Mesenchymal stem cell (in vitro differentiated cells and primary cell): ENCODE data around the gene LRRN4. TPM values are rescaled to one million over a fixed set of nuclear protein-coding genes. Genes with fewer than 3 reads are reported as not detected.

Experiments used
- DNase-seq: peaks from one replicate; pipeline ENCODE4 v3.0.0-alpha.2; 2013
- H2AFZ ChIP-seq: one replicate; pipeline ENCODE4 v1.6.1; 2013; ENCODE audit warnings: low read depth, mild to moderate bottlenecking, control low read depth, inconsistent platforms, low read length, moderate library complexity
- H2AK5ac ChIP-seq: 2 replicates; pipeline ENCODE4 v1.6.1; 2013; ENCODE audit warnings: low read length, moderate library complexity, mild to moderate bottlenecking, inconsistent platforms; ENCODE audit not compliant: severe bottlenecking
- H2BK120ac ChIP-seq: one replicate; pipeline ENCODE4 v1.6.1; 2013; ENCODE audit warnings: low read depth, mild to moderate bottlenecking, inconsistent platforms, low read length, moderate library complexity
- H2BK12ac ChIP-seq, 2 experiments: one replicate each; pipeline ENCODE4 v1.6.1; 2013; ENCODE audit warnings: inconsistent platforms in 2 of 2, low read length in 2 of 2, mild to moderate bottlenecking in 2 of 2, moderate library complexity in 2 of 2, control low read depth in 1 of 2
- H2BK15ac ChIP-seq: one replicate; pipeline ENCODE4 v1.6.1; 2013; ENCODE audit warnings: mild to moderate bottlenecking, low read depth, inconsistent platforms; ENCODE audit not compliant: poor library complexity, severe bottlenecking
- H2BK5ac ChIP-seq: 2 replicates; pipeline ENCODE4 v1.6.1; 2013; ENCODE audit warnings: low read depth, mild to moderate bottlenecking, low read length, control low read depth, inconsistent platforms; ENCODE audit not compliant: poor library complexity, severe bottlenecking
- H3K14ac ChIP-seq, 2 experiments: one replicate each; pipeline ENCODE4 v1.6.1; 2013; ENCODE audit warnings: inconsistent platforms in 2 of 2, low read length in 2 of 2, control low read depth in 1 of 2, mild to moderate bottlenecking in 1 of 2, moderate library complexity in 1 of 2
- H3K18ac ChIP-seq, 2 experiments: one replicate each; pipeline ENCODE4 v1.6.1; 2013; ENCODE audit warnings: inconsistent platforms in 2 of 2, low read length in 2 of 2, control low read depth in 1 of 2, low read depth in 1 of 2, mild to moderate bottlenecking in 1 of 2
- H3K23ac ChIP-seq, 2 experiments: one replicate each; pipeline ENCODE4 v1.6.1; 2013; ENCODE audit warnings: inconsistent platforms in 2 of 2, low read length in 2 of 2, mild to moderate bottlenecking in 2 of 2, moderate library complexity in 2 of 2, control low read depth in 1 of 2
- H3K27ac ChIP-seq: 2 replicates; pipeline ENCODE4 v1.5.1; 2013; ENCODE audit warnings: mild to moderate bottlenecking, moderate library complexity, low read length, control low read depth, inconsistent platforms; ENCODE audit not compliant: poor library complexity, severe bottlenecking
- H3K27me3 ChIP-seq, 2 experiments: 2 replicates each; pipeline versions ENCODE4 v1.6.1 to v1.7.0; 2013; ENCODE audit warnings: low read length in 2 of 2, mild to moderate bottlenecking in 2 of 2, moderate library complexity in 2 of 2, control low read depth in 1 of 2, inconsistent platforms in 1 of 2; ENCODE audit not compliant: control insufficient read depth in 1 of 2, insufficient read depth in 1 of 2
- H3K36me3 ChIP-seq, 2 experiments: 2 replicates each; pipeline versions ENCODE4 v1.6.1 to v1.7.0; 2013; ENCODE audit warnings: low read length in 2 of 2, control low read depth in 1 of 2, inconsistent platforms in 1 of 2, low read depth in 1 of 2, mild to moderate bottlenecking in 1 of 2; ENCODE audit not compliant: insufficient read depth in 2 of 2, control insufficient read depth in 1 of 2
- H3K4ac ChIP-seq, 2 experiments: one replicate each; pipeline ENCODE4 v1.6.1; 2013; ENCODE audit warnings: inconsistent platforms in 2 of 2, low read length in 2 of 2, mild to moderate bottlenecking in 2 of 2, moderate library complexity in 2 of 2, control low read depth in 1 of 2, low read depth in 1 of 2
- H3K4me1 ChIP-seq: 2 replicates; pipeline ENCODE4 v1.6.1; 2013; ENCODE audit warnings: low read depth, low read length, control low read depth; ENCODE audit not compliant: control insufficient read depth, insufficient read depth
- H3K4me2 ChIP-seq: 2 replicates; pipeline ENCODE4 v1.6.1; 2013; ENCODE audit warnings: low read length, mild to moderate bottlenecking, inconsistent platforms; ENCODE audit not compliant: poor library complexity, severe bottlenecking
- H3K4me3 ChIP-seq, 2 experiments: 2 replicates each; pipeline versions ENCODE4 v1.5.1 to v1.7.0; 2013; ENCODE audit warnings: low read length in 2 of 2, mild to moderate bottlenecking in 2 of 2, control low read depth in 1 of 2, low read depth in 1 of 2; ENCODE audit not compliant: insufficient read depth in 1 of 2
- H3K79me1 ChIP-seq: replicated peaks from 2 replicates; pipeline ENCODE4 v1.6.1; 2013; ENCODE audit warnings: mild to moderate bottlenecking, control low read depth, low read length, inconsistent platforms; ENCODE audit not compliant: poor library complexity, severe bottlenecking
- H3K9ac ChIP-seq: 2 replicates; pipeline ENCODE4 v1.7.0; 2013; ENCODE audit warnings: mild to moderate bottlenecking, low read length, moderate library complexity
- H3K9me3 ChIP-seq: 2 replicates; pipeline ENCODE4 v1.7.0; 2013; ENCODE audit warnings: mild to moderate bottlenecking, low read length; ENCODE audit not compliant: control insufficient read depth
- H4K8ac ChIP-seq: one replicate; pipeline ENCODE4 v1.6.1; 2013; ENCODE audit warnings: inconsistent platforms, mild to moderate bottlenecking, low read length, moderate library complexity
- H4K91ac ChIP-seq: one replicate; pipeline ENCODE4 v1.6.1; 2013; ENCODE audit warnings: mild to moderate bottlenecking, low read length, inconsistent platforms
- WGBS: methylation state at CpG from one replicate; pipeline ENCODE4 v1.1.7; 2013; ENCODE audit warnings: mixed read lengths; 5-methylcytosine and 5-hydroxymethylcytosine counted together
- polyA plus RNA-seq, 2 experiments: library from polyadenylated mRNA; stranded (reverse); fragments of 200-250 nt; gene quantifications; one replicate each; pipeline ENCODE4 v1.2.3, GENCODE V29; 2013

The LRRN4 gene
- 17.1 TPM for polyA plus RNA-seq (2013, experiment 1 of 2)
- polyA plus RNA-seq (2013, experiment 2 of 2): 15.9 TPM

DNA sequence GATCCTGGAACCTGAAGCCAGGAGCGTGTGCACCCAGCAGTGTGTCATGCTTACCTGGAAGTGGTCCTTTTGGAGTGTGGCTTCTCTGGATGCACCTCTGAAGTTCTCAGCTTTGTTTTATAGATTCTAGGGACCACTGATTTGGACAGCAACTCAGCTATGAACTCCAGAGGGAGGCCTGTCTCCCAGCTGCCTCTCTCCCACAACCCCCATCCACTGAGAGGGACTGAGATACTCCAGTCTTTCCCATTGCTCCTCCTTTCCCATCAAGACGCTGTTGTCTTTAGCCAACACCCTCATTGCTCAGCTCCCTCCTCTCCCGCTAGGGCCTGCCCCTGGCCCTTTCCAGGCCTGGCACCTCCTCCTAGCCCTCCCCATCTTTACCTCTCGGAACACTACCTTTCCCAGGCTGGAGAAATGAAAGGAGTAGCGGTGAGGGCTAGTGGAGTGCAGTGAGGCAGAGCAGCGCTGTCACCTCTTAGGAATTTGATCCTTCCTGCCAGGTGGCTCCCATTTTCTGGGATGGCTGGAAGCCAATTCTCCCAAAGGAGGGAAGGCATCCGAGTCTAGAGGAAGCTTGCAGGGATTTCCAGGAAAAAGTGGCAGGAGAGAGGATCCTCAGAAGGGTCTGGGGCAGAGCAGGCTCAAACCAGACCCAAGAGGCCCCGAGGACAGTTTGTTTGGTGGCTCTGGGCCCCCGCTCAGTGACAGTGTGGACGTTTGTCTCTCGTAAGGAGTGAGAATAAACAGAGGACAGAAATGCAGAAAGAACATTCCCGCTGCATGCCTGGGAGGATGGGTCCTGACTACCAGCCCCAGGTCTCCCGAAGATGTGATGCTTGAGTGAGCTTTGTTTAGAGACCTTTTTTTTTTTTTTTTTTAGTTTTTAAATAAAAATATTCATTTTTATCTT lies at the start of gene LRRN4:
Gene LRRN4, minus strand, starts transcription at position 285 of the 913 bp plus-strand sequence. CDS start 1,261 bp downstream, outside the sequence.
- H2BK5ac ChIP-seq: peak within 1 kb of the TSS; percentile 78
- H3K79me1 ChIP-seq: peaks cover under 1% of the 10 kb centered on the region
- H3K4ac ChIP-seq: peak within 1 kb of the TSS; percentile 58 to 59
- peak within 1 kb of the TSS; percentile 8 to 76 for H3K18ac ChIP-seq
- peak within 1 kb of the TSS; percentile 73 for H4K8ac ChIP-seq
- H2BK120ac ChIP-seq: no peak within 1 kb of the TSS
- H3K23ac ChIP-seq: no peak within 1 kb of the TSS
- WGBS: 9% methylated on average over 11 of the region's 13 CpGs
- peak within 1 kb of the TSS; percentile 87 for H2AK5ac ChIP-seq
- peak within 1 kb of the TSS in 1 of 2 experiments; percentile 27 for H3K4me3 ChIP-seq
- H3K4me2 ChIP-seq: peak within 1 kb of the TSS; percentile 82
- peaks cover 39% of the 10 kb centered on the region for H3K4me1 ChIP-seq
- peak within 1 kb of the TSS; percentile 84 for H4K91ac ChIP-seq
- H3K27me3 ChIP-seq: peaks cover 0 to 36% of the 10 kb centered on the region in 2 experiments
- H3K36me3 ChIP-seq: peaks cover 0 to 3% of the 10 kb centered on the region in 2 experiments
- no peak within 1 kb of the TSS for H3K14ac ChIP-seq
- peak within 1 kb of the TSS; percentile 18 to 65 for H2BK12ac ChIP-seq
- H3K9ac ChIP-seq: no peak within 1 kb of the TSS
- H3K27ac ChIP-seq: peak within 1 kb of the TSS; percentile 94
- peak; percentile 79 for DNase-seq
- H2AFZ ChIP-seq: no peak within 1 kb of the TSS
- H2BK15ac ChIP-seq: no peak within 1 kb of the TSS
- H3K9me3 ChIP-seq: no peaks in the 10 kb centered on the region

DNA sequence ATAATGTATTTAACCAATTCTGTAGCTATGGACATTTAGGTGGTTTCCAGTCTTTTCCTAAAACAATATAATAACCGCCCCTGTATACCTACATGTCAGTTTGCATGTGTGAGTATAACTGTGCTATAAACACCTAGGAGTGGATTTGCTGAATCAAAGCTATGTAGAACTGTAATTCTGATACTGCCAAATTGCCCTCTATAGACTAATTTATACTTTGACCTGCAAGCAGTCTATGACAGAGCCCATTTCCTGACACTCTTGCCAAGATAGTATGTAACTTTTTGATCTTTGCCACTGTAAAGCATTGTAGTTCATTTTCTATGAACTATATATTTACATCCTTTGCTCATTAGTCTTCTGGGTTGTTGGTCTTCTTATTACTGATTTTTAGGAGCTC lies 49.4 kb upstream of the LRRN4 start:
- Histone ChIP-seq H4K8ac (no peak overlapping the region), H3K4me3 (no peak overlapping the region), H2BK120ac (no peak overlapping the region), H3K27me3 (no peaks in the 10 kb centered on the region), H3K27ac (no peak overlapping the region), H3K18ac (no peak overlapping the region), H3K14ac (no peak overlapping the region), H2BK12ac (no peak overlapping the region), H3K36me3 (peaks cover 0 to 28% of the 10 kb centered on the region in 2 experiments), H3K79me1 (no peaks in the 10 kb centered on the region), H2BK5ac (no peak overlapping the region), H3K4me1 (no peaks in the 10 kb centered on the region), H3K9ac (no peak overlapping the region), H3K9me3 (no peaks in the 10 kb centered on the region), H2AFZ (no peak overlapping the region), H3K4me2 (no peak overlapping the region), H2BK15ac (no peak overlapping the region), H2AK5ac (no peak overlapping the region), H3K23ac (no peak overlapping the region), H3K4ac (no peak overlapping the region), H4K91ac (no peak overlapping the region)
- no peak for DNase-seq
- no CpG with 5 or more reads among the region's 1 CpG for WGBS

GRCh38 chr20:6101346-6101745 lies 47.5 kb upstream of the LRRN4 start:
- H3K18ac ChIP-seq: no peak overlapping the region
- H3K23ac ChIP-seq: no peak overlapping the region

DNA sequence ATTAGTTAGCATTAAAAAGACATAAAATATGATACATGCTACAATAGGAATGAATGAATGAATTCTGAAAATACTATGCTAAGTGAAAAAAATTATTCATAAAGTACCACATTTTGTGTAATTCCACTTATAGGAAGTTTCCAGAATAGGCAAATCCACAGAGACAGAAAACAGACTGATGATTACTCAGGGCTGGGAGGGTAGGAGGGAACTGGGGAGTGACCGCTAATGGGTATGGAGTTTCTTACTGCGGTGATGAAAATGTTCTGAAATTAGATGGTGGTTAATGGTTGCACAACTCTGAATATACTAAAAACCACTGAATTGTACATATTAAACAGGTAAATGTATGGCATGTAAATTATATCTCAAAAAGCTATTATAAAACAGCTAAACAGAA lies 46.4 kb upstream of the LRRN4 start:
- WGBS: no CpG with 5 or more reads among the region's 2 CpGs
- H3K23ac ChIP-seq: no peak overlapping the region
- H3K18ac ChIP-seq: no peak overlapping the region
- H3K36me3 ChIP-seq: peaks cover 0 to 41% of the 10 kb centered on the region in 2 experiments
- no peak overlapping the region for H3K4me3 ChIP-seq
- no peak overlapping the region for H3K4me2 ChIP-seq
- no peak overlapping the region for H2BK120ac ChIP-seq
- H3K79me1 ChIP-seq: no peaks in the 10 kb centered on the region
- H2BK5ac ChIP-seq: no peak overlapping the region
- H3K27ac ChIP-seq: no peak overlapping the region
- H3K4ac ChIP-seq: no peak overlapping the region
- no peaks in the 10 kb centered on the region for H3K27me3 ChIP-seq
- no peak overlapping the region for H4K91ac ChIP-seq
- H2BK12ac ChIP-seq: no peak overlapping the region
- no peak overlapping the region for H3K14ac ChIP-seq
- no peak overlapping the region for H3K9ac ChIP-seq
- H3K9me3 ChIP-seq: no peaks in the 10 kb centered on the region
- DNase-seq: no peak
- H2AFZ ChIP-seq: no peak overlapping the region
- no peak overlapping the region for H2AK5ac ChIP-seq
- H4K8ac ChIP-seq: no peak overlapping the region
- no peak overlapping the region for H2BK15ac ChIP-seq
- no peaks in the 10 kb centered on the region for H3K4me1 ChIP-seq

More at GRCh38 chr20:6101346-6101745, 47.5 kb upstream of the LRRN4 start:
- H3K4me2 ChIP-seq: no peak overlapping the region
- H4K8ac ChIP-seq: no peak overlapping the region
- H3K79me1 ChIP-seq: no peaks in the 10 kb centered on the region
- no peak overlapping the region for H3K27ac ChIP-seq
- H3K4me1 ChIP-seq: no peaks in the 10 kb centered on the region
- no peak overlapping the region for H2BK120ac ChIP-seq
- H2AK5ac ChIP-seq: no peak overlapping the region
- peak; percentile 2 for DNase-seq
- no peak overlapping the region for H4K91ac ChIP-seq
- no peak overlapping the region for H2BK5ac ChIP-seq
- WGBS: 97% methylated on average over 2 of the region's 2 CpGs
- H3K4me3 ChIP-seq: no peak overlapping the region
- no peak overlapping the region for H3K4ac ChIP-seq
- H3K9me3 ChIP-seq: no peaks in the 10 kb centered on the region
- H3K27me3 ChIP-seq: no peaks in the 10 kb centered on the region
- no peak overlapping the region for H3K14ac ChIP-seq
- H2AFZ ChIP-seq: no peak overlapping the region
- no peak overlapping the region for H3K9ac ChIP-seq
- no peak overlapping the region for H2BK12ac ChIP-seq
- H2BK15ac ChIP-seq: no peak overlapping the region
- peaks cover 0 to 32% of the 10 kb centered on the region in 2 experiments for H3K36me3 ChIP-seq
